ENCODE results near the gene DIP2B.
A peak's percentile ranks its signal among the peaks of the same experiment; 100 is the strongest.

DIP2B gene

GRCh38 chr12:50621399-50622300 is 116.9 kb downstream of the DIP2B start:
- no peak for DNase-seq (ENCODE audit: low read depth)
- no peak overlapping the region for H3K4me3 ChIP-seq (ENCODE audit: low read depth, low read length)

DNA sequence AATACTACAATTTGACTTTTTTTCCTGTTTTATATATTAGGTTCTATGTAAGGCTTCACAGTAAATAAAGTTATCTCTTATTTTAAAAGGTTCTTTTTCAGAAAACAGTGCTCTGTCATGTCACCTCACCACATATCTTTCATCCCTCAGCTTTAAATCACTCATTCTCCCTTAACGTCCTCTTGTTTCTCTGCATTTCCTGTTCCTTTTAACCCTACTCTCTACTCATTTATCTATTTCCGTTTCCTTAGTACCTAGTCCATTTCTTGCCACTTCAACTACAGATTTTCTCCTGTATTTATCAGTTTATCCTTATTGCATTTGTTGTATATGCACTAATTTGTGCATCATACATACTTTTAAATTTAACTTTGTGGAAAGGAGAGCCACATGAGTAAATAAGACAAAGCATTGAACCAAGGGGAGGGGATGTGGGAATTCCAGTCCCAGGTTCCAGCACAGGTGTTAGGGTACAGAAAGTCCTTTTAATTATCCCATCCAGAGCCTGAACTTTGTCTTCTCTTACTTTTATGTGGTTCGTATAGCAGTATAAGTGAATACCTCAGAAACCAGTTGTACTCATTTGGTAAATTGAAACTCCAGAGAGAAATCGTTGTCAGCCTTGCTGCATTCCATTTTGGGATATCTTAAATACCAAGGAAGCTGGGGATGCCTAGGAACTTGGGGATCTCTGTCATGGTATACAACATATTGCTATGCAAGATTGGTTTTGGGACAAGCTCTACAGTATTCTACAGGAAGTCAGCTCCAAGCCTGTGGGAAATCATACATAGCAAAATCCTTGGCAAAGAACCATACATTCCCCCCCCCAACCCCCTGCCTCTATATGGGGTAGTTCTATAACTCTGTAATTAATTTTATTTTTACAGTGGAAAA is 120.5 kb downstream of the DIP2B start:
- H3K4me3 ChIP-seq (ENCODE audit: low read depth, low read length), result no peak overlapping the region
- no peak for DNase-seq (ENCODE audit: low read depth)

DNA sequence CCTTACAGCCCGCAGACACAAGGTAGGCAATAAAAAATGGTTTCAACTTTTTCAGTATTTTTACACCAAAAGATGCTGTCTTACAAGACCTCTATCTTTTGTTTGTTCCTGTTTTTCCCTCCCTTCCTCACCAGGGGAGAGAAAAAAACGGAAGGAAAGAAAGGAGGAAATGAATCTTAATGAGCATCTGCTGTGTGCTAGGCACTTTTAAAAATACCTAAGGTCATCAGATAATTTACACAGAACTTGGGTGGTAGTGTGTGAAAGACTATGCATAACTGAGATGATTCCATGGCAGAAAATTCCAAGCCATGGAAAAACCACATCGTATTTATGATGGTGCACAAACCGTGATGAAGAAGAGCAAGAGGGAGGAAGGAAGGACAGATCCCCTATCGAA is 121.2 kb downstream of the DIP2B start:
- H3K4me3 ChIP-seq (ENCODE audit: low read depth, low read length), result no peak overlapping the region
- no peak for DNase-seq (ENCODE audit: low read depth)

- DNase-seq (ENCODE audit: low read depth), result no peak
- no peak overlapping the region for H3K4me3 ChIP-seq (ENCODE audit: low read depth, low read length)
Observed at GRCh38 chr12:50627491-50627890, 122.7 kb downstream of the DIP2B start.

GRCh38 chr12:50628394-50628793 is 123.6 kb downstream of the DIP2B start:
- H3K4me3 ChIP-seq (ENCODE audit: low read depth, low read length), result no peak overlapping the region
- no peak for DNase-seq (ENCODE audit: low read depth)

GRCh38 chr12:50633955-50634354 is 129.2 kb downstream of the DIP2B start:
- no peak for DNase-seq (ENCODE audit: low read depth)
- H3K4me3 ChIP-seq (ENCODE audit: low read depth, low read length), result no peak overlapping the region

GRCh38 chr12:50634379-50634778 is 129.6 kb downstream of the DIP2B start:
- DNase-seq (ENCODE audit: low read depth), result no peak

DNA sequence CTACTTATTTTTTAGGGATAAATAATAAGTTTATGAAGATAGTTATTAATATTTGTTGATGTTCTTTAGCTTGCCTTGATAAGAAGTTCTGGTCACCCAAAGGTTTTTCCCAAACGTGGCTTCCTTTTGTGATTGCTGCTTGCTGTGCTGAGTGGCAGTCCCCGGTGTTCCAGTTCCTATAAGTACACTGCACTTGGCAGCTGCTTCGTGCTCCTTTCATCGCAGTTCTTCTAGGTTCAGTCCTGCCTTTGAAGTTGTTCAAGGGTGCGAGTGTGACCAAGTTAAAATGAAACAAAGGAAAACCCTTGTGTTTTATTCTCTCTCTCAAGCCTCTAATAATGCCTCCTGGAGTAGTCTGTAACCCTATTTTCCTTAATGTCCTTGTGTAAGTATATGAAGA is 130.6 kb downstream of the DIP2B start:
- no peak for DNase-seq (ENCODE audit: low read depth)
- no peak overlapping the region for H3K4me3 ChIP-seq (ENCODE audit: low read depth, low read length)

More at GRCh38 chr12:50634379-50634778, 129.6 kb downstream of the DIP2B start:
- no peak overlapping the region for H3K4me3 ChIP-seq (ENCODE audit: low read depth, low read length)

GRCh38 chr12:50635857-50636256 is 131.1 kb downstream of the DIP2B start:
- no peak for DNase-seq (ENCODE audit: low read depth)
- H3K4me3 ChIP-seq (ENCODE audit: low read depth, low read length), result no peak overlapping the region

DNA sequence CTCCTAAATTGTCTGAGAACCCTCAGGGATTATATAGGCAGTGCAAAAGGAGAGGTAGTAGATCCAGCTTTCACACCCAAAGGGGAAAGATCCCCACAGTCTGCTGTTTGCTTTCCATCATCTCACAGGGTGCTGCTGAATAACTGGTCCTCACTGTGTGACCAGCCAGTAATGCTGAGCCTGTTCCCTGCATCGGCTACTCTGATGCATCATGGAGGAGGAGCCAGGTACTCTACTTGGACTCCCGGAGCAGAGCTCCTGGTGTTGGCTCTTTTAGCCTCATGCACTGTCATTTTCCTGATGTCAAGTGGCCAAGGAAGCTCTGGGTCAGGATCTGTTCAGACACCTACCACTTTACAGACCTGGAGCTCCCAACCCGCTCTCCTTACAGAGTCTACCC is 131.7 kb downstream of the DIP2B start:
- H3K4me3 ChIP-seq (ENCODE audit: low read depth, low read length), result no peak overlapping the region
- no peak for DNase-seq (ENCODE audit: low read depth)

GRCh38 chr12:50637870-50638481 is 133.2 kb downstream of the DIP2B start:
- no peak overlapping the region for H3K4me3 ChIP-seq (ENCODE audit: low read depth, low read length)
- DNase-seq (ENCODE audit: low read depth), result no peak

- no peak overlapping the region for H3K4me3 ChIP-seq (ENCODE audit: low read depth, low read length)
- DNase-seq (ENCODE audit: low read depth), result no peak
Observed at GRCh38 chr12:50638482-50638880, 133.7 kb downstream of the DIP2B start.

DNA sequence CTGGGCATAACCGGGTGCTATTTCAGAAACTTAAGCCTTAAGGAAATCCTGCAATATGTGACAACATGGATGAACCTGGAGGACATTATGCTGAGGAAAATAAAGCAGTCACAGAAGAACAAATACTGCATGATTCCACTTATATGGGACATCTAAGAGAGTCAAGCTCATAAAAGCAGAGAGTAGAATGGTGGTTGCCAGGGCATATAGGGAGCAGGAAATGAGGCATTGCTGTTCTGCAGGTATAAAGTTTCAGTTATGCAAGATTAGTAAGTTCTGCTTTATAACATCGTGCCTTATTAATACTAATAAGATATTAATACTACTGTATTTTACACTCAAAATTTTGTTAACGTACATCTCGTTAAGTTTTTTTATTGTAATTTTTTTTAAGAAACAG is 134.9 kb downstream of the DIP2B start:
- H3K4me3 ChIP-seq (ENCODE audit: low read depth, low read length), result no peak overlapping the region
- DNase-seq (ENCODE audit: low read depth), result no peak

DNA sequence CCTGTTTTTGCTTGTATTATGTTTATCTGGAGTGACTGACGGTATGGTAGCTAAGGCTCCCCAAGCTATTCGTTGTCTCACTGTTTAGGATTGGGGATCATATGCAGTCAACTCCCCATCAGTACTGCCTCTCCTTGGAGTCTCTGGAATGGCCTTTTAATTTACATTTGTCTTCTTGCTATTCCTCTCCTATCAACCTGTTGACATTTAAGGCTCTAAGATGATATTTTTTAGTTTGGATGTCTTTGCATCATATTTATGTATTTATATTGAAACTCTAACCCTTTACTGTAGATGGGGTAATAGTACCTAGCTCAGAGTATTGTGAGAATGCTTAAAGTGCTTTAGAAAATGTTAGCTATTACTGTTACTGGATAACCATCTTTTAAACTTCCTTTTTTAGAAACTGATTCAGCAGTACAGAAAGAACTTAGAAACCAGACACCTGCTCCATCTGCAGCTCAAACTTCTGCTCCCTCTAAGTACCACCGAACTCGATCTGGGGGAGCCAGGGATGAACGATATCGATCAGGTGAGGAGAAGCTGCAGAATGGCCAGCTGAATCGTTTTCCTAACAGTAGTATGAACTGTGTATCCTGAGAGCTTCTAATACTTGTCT is 135.6 kb downstream of the DIP2B start:
- no peak for DNase-seq (ENCODE audit: low read depth)
- H3K4me3 ChIP-seq (ENCODE audit: low read depth, low read length), result no peak overlapping the region

DNA sequence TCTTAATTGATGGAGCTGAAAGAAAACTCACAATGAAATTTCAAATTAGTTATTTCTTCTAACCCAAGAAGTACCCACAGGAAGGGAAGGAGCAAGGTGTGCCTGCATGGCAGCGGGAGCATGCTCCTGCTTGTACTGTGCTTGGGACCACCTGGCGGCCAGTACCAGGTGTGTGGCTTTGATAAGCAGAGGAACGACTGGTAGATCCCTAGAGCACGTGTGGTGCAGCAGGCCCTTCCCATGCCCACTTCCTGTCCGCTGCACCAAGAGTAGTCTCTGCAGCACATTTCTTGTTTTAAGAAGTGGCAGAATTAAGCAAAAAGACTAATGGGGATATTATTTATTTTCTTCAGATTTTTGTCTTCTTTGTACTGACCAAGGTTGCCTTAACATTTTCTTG is 136.8 kb downstream of the DIP2B start:
- no peak for DNase-seq (ENCODE audit: low read depth)
- H3K4me3 ChIP-seq (ENCODE audit: low read depth, low read length), result no peak overlapping the region

DNA sequence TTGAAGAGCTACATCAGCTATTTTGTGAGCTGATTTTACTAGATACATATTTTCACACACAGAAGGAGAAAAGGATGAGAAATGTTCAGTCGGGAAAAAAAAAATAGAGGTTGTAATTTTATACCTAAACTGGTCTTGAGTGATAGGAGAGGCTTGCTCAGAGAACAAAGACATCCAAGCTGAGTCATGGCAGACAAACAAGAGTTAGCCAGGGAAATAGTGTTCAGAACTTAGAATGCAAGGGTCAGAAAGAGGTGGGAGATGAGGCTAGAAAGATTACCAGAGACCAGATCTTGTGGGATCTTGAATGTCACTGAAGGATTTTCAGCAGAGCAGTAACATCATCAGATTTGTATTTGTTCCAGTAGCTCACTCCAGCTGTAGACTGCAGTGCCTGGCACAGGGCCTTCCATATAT is 137.3 kb downstream of the DIP2B start:
- peak; percentile 67 for DNase-seq (ENCODE audit: low read depth)
- no peak overlapping the region for H3K4me3 ChIP-seq (ENCODE audit: low read depth, low read length)

DNA sequence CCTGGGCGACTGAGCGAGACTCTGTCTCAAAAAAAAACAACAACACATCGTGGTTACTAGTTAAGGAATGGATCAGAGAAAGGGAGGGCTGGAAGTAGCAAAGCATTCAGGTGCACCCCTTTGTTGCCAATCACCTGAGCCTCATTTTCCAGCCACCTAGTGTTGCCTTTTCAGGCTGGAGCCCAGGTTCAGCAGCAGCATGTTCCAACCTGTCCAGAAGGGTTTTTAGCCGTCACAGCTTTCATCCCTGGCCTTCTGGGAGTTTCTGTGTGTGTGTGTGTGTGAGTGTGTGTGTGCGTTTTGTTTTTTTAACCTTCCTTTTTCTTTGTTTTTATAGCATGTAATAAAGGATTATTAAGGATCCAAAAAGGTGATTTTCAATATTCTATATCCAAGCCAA is 138.0 kb downstream of the DIP2B start:
- DNase-seq (ENCODE audit: low read depth), result no peak
- H3K4me3 ChIP-seq (ENCODE audit: low read depth, low read length), result no peak overlapping the region

DNA sequence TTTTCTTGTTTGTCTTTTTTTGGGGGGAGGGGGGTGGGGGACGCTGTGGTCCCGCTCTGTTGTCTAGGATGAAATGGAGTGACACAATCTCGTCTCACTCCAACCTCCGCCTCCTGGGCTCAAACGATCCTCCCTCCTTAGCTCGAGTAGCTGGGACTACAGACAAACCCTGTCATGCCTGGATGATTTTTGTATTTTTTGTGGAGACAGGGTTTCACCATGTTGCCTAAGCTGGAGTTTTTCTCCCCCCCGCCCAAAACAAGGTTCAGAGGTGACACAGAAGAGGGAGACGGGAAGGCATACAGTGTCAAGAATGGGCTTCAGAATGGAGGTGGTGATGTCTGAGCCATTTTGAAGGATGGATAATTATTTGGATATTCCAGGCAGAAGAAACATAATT is 142.2 kb downstream of the DIP2B start:
- no peak for DNase-seq (ENCODE audit: low read depth)
- H3K4me3 ChIP-seq (ENCODE audit: low read depth, low read length), result no peak overlapping the region

DNA sequence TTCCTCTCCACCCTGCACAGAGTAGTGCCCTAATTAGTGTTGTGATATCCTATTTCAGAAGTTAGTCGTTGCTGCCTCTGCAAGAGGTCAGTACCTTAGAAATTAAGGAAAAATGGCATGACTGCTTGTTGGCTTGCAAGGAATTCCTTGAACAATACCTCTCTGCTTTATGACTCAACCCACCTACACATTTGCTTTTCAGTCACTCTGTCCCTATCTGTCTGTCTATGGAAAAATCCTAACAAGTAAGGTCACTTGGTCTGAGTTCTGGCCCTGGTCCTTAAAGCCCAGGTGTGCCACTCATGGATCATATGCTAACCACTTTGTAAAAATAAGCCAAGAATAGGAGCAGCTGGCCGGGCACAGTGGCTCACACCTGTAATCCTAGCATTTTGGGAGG is 142.7 kb downstream of the DIP2B start:
- DNase-seq (ENCODE audit: low read depth), result no peak
- H3K4me3 ChIP-seq (ENCODE audit: low read depth, low read length), result no peak overlapping the region

- no peak for DNase-seq (ENCODE audit: low read depth)
- H3K4me3 ChIP-seq (ENCODE audit: low read depth, low read length), result no peak overlapping the region
Observed at GRCh38 chr12:50650285-50650684, 145.5 kb downstream of the DIP2B start.
